ENCODE data around the gene BRWD1. TPM values are rescaled to one million over a fixed set of nuclear protein-coding genes. Genes with fewer than 3 reads are reported as not detected.

Gene BRWD1
- total RNA-seq (2014; rRNA removed; shearing (Covaris generic)): 25.8 and 29.5 TPM in 2 replicates
- polyA plus RNA-seq (2015; cell fraction: cytosol; rRNA removed): 7.8 and 10.2 TPM in 2 replicates
- 28.6 and 31.6 TPM in 2 replicates for polyA plus RNA-seq (2015; cell fraction: nucleus; rRNA removed)

DNA sequence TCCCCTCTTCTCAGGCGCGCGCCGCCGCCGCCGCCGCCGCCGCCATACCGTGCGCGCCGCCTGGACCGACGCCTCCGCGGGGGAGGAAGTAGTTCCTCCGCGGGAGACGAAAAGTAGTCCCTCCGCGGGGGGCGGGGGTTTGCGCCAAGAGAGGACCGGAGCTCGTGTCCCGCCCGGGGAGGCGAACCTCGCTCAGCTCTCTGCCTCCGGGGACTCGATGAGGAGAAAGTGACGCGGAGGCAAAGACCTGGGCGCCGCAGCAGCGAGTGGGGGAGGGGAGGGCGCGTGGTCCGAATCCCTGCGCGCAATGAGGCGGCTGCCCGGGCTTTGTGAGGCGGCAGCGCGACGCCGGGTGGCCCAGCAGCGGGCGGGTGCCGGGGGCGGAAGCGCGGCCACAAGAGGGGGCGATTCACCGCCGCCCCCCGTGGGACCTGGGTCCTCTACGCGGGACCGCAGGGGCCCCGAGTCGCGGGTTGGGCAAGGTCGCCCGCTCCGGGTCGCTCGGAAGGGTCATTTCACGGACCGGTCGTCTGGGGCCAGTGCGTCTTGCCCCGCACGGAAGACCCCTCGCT, at the start of gene BRWD1:
TSS of gene BRWD1 (minus strand) at position 62 of the 572 bp plus-strand sequence. CDS start 141 bp downstream, outside the sequence.
- in situ Hi-C loops (cut with HindIII; ENCODE audit: low pct_unique_long_range_greater_than_20kb, low sequenced_read_pairs): no loop called here

DNA sequence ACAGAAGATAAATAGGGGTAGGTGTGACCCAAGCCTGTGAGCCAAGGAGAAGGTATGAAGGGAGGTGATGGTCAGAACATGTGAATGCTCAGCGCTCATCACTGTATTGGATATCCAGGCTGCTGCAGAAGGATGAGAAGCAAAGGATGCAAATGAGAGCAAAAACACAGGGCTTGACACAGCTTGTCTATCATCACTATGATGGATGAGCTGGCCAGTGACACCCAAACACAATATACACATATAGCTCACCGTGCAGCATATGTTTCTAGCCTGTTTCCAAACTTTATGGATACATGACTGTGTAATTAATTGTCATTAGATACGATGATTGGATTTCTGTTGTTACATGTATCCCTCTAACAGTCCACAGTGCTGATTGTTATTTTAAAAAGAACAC, 49.3 kb upstream of the BRWD1 start:
- in situ Hi-C loops (cut with HindIII; ENCODE audit: low pct_unique_long_range_greater_than_20kb, low sequenced_read_pairs): no loop called here

More for the DNA sequence above, at the start of gene BRWD1:
- DNase-seq (ENCODE audit: low read depth, low spot score): peak; percentile 69

DNA sequence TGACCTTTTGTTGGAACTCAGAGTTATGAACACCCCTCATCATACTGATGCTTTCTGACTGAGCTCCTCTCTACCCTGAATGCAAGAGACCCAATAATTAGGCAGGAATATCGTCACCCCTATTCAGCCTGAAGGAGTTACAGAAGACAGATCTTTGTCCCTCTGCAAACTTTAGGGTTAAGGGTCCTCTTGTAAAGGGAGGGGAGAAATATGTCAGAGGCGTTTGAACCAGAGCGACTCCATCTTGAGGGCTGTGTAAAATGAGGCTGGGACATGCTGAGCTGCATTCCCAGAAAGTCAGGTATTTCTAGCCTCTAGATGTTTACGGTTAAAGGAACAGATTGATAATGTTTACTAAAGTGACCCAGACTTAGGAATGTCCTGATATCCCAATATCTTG, 46.0 kb upstream of the BRWD1 start:
- in situ Hi-C loops (cut with HindIII; ENCODE audit: low pct_unique_long_range_greater_than_20kb, low sequenced_read_pairs): no loop called here

More for the DNA sequence above, 49.3 kb upstream of the BRWD1 start:
- no peak for DNase-seq (ENCODE audit: low read depth, low spot score)

DNA sequence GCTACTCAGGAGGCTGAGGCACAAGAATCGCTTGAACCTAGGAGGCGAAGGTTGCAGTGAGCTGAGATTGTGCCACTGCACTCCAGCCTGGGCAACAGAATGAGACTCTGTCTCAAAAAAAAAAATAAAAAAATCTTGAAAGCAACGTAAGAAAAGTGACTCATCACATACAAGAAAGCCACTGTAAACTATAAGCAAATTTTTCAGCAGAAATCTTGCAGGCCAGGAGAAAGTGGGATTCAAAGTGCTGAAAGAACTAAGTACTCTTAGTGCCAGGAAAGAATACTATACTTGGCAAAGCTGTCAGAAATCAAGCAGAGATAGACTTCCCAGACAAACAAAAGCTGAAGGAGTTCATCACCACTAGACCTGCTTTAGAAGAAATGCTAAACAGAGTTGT, 39.9 kb upstream of the BRWD1 start:
- in situ Hi-C loops (cut with HindIII; ENCODE audit: low pct_unique_long_range_greater_than_20kb, low sequenced_read_pairs): no loop called here
- DNase-seq (ENCODE audit: low read depth, low spot score): no peak

More for the DNA sequence above, 46.0 kb upstream of the BRWD1 start:
- DNase-seq (ENCODE audit: low read depth, low spot score): no peak

DNA sequence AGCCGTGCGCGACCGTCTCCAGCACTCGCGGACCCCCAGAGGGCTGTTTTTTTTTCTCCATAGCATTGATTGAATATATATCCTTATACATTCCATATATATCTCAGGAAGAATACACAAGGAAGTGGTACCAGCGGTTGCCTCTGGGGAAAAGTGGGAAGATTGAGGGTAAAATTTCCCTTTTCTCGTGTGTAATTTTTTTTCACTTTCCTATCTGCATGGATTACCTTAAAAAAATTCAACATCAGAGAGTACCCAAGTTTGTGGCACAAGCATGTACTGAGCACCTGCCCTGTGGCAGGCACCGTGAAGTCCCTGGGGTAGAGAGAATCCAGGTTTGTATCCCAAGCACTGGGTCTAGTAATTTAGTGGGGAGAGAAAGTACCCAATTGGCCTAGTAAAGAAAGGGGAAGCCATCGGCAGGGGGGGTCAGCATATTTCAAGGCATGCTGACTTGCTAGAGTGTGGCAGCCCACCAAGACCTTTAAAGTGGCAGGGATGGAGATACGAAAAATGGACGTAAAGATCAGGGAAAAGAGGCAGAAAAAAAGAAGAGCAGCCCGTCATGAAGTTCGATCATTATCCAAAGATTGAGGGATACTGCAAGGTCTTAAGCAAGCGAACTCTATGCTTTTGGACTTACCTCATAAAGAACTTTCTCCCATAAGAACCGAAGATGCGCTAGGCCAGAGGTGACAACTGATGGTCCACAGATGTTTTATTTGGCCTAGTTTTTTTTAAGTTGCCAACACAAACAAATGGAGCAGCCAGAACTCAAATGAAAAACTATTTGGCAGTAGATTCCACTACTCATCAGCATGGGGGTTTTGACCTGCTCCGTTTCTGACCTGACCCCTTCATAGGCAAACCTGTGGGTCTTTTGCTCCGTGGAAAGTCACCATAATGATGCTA, 36.9 kb upstream of the BRWD1 start:
- in situ Hi-C loops (cut with HindIII; ENCODE audit: low pct_unique_long_range_greater_than_20kb, low sequenced_read_pairs): no loop called here
- DNase-seq (ENCODE audit: low read depth, low spot score): no peak

DNA sequence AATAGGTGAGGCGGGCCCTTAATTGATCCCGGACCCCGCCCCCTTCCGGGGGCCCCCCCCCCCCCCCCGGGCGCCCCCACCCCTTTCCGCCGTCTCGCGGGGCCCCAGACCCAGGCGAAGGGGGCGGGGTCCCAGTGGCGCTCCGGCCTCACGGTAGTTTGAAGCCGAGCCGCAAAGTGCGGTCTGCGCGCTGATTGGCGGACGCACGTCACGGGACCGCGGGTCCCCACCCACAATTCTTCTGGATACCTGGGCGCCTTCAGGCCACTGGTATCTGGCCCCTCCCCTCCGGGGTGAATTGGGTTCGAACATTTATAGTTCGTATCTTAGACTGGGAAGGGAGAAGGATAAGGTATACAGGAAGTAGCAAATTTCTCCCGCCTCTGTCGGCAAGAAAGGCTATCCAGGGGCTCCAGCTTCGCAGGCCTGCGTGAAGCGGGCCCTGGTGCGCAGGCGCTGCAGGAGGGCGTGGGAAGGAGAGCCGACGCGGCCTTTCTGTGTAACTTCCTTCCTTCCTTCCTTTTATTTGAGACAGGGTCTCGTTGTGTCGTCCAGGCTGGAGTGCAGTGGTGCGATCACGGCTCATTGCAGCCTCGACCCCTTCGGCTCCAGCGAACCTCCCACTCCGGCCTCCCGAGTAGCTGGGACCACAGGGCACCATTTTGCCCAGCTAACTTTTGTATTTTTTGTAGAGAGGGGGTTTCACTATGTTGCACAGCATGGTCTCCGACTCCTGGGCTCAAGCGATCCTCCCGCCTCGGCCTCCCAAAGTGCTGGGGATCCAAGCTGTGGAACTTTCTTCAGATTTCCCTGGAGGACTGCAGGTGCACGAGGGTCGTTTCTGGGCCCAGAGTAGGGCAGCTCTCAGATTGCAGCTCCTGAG, 36.0 kb upstream of the BRWD1 start:
- DNase-seq (ENCODE audit: low read depth, low spot score): peak; percentile 93
- in situ Hi-C loops (cut with HindIII; ENCODE audit: low pct_unique_long_range_greater_than_20kb, low sequenced_read_pairs): no loop called here

DNA sequence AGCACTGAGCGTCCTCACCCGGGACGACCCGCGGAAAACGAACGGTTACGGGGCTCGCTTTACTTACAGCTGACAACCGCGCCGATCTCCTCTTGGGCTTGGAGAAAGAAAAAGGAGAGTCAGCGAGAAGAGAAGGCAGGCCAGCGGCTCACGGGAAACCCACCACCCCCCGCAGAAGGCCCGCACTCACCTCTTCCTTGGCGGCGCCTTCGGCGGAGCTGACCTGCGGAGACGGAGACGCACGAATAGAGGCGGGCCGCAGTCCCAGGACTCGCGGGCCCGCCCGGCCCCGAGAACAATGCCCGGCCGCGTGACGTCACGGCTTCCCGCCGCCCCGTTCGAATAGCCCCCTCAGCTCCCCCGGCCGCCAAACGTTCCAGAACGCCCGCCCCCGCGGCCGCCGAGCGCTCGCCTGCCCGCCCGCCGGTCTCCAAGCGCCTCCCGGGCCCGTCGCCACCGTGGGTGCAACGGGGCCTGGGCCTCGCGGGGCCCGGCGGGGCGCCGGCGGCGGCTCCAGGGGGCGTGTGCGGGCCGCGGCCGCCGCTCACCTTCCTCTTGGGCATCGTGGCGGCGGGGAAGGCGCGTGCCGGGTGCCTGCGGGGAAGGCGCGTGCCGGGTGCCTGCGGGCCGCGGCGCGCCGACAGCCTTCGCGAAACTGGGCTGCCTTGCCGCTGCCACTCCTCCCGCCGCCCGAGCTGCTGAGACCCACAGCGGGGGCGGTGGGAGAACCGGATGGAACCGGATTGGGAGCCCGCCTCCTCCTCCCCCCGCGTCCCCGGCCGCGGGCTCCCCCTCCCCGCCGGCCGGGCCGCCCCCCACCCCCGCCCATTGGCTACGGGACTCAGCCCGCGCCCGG, 35.2 kb upstream of the BRWD1 start, which contains the start of gene HMGN1:
TSS of gene HMGN1 (minus strand) at position 734 of the 856 bp plus-strand sequence. CDS start at position 563, 171 bp downstream.
- in situ Hi-C loops (cut with HindIII; ENCODE audit: low pct_unique_long_range_greater_than_20kb, low sequenced_read_pairs): no loop called here
- peak; percentile 83 for DNase-seq (ENCODE audit: low read depth, low spot score)

DNA sequence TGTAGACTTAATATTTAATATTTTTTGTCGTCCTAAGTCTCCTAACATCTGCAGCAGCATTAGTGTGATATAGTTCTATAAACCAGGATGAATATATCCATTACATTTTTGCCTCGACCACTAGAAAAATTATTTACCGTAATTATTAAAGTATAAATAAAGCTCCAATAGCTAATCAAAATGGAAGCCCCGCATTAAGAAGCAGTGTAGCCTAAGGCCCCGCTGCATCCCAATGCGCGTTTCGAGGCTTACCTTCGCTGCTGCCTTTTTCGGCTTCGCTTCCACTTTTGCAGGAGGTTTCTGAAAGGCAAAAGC, 34.6 kb upstream of the BRWD1 start:
- DNase-seq (ENCODE audit: low read depth, low spot score): peak; percentile 20
- in situ Hi-C loops (cut with HindIII; ENCODE audit: low pct_unique_long_range_greater_than_20kb, low sequenced_read_pairs): no loop called here

DNA sequence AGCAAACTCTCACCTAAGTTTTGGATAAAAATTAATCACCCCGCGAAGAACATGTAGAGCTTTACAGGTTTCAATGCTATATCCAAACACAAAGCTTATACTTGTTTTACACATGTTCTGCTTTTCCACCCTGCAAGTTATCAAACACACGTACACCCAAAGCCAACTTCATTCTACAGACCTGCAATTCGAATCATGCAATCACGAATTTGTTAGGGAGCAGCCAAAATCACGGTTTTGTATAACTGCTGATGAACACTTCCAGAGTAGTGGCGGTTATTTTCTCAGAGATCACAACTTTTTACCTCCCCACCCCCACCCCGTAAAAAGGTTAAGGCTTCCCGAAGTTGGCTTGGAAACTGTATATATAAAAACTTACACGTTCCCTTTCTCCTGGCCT, 34.1 kb upstream of the BRWD1 start:
- in situ Hi-C loops (cut with HindIII; ENCODE audit: low pct_unique_long_range_greater_than_20kb, low sequenced_read_pairs): no loop called here
- no peak for DNase-seq (ENCODE audit: low read depth, low spot score)

DNA sequence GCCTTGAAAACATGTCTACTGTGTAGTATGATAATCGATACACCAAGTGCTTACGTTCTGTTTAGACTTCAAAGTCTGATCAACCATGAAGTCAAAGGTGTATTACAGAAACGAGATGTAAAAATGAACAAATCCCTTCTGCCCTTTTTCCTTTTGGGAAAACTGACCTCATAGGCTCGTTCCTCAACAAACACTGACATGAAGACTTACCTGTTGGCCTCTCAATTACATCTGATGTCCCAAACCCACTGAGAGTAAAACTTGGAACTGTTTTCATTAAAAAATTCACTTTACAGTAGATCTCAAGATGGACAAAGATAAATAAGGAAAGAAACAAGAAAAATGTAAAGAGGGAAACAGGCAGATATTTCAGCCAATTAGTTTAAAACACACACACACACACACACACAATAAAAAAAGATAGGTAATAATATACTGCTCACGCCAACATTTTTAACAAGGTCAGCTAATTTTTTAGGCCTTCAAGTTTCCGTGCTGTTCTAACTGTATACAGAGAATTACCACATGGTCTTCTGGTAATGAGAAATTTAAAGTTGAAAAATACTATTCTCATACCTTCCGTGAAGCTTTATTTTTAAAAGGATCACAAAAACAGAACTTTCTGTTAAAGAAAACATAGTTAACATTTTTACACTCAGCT, 33.4 kb upstream of the BRWD1 start:
- no peak for DNase-seq (ENCODE audit: low read depth, low spot score)

DNA sequence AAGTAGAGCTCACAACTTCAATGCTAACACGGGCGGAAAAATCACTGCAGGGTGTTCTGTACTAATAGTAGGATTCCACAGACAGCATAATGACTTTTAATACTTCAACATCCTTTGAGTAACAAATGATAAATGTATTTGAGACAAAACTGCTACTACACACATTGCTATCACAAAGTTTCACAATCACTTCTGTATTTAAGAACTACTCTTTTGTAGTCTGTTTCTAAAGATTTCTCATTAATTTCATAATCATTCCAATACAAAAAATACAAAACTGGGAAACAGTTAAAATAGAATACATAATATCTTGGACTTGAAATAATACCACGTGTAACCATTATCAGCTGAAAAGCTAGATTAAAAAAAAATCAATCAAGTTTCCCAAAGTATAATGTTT, 32.8 kb upstream of the BRWD1 start:
- no peak for DNase-seq (ENCODE audit: low read depth, low spot score)
- in situ Hi-C loops (cut with HindIII; ENCODE audit: low pct_unique_long_range_greater_than_20kb, low sequenced_read_pairs): no loop called here

More for the DNA sequence above, 33.4 kb upstream of the BRWD1 start:
- in situ Hi-C loops (cut with HindIII; ENCODE audit: low pct_unique_long_range_greater_than_20kb, low sequenced_read_pairs): no loop called here

DNA sequence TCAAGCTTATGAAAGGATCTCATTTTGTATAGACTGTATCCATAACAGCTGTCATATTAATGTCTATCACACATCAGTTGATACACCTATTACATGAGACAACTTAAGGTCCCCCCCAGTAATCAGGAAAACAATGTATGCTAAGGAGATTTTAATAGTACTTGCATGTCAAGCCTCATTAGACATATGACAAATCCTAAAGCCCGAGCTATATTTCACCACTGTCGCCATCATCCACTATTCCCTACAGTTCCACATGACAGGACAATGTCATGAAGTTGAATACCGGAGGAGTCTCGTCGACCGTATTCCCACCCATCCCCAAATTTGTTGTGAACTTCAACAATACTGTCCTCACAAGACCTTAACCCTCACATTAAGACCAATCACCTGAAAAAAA, 32.0 kb upstream of the BRWD1 start:
- in situ Hi-C loops (cut with HindIII; ENCODE audit: low pct_unique_long_range_greater_than_20kb, low sequenced_read_pairs): no loop called here
- no peak for DNase-seq (ENCODE audit: low read depth, low spot score)

DNA sequence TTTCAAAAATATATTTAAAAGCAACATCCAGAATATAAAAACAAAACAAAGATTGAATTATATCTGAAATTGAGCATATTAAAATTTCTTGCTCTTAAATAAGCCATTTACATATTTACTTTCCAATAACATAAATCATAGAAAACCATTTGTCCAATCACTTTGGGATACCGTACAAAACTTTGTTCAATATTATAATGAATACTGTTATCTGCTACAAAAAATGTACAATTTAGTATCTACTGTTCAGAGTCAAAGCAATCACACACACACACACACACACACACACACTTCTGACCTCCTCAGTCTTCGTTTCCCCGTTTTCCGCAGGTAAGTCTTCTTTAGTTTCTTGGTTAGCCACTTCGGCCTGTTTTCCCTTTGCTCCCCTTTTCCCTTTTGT, 31.4 kb upstream of the BRWD1 start:
- in situ Hi-C loops (cut with HindIII; ENCODE audit: low pct_unique_long_range_greater_than_20kb, low sequenced_read_pairs): no loop called here
- DNase-seq (ENCODE audit: low read depth, low spot score): no peak

DNA sequence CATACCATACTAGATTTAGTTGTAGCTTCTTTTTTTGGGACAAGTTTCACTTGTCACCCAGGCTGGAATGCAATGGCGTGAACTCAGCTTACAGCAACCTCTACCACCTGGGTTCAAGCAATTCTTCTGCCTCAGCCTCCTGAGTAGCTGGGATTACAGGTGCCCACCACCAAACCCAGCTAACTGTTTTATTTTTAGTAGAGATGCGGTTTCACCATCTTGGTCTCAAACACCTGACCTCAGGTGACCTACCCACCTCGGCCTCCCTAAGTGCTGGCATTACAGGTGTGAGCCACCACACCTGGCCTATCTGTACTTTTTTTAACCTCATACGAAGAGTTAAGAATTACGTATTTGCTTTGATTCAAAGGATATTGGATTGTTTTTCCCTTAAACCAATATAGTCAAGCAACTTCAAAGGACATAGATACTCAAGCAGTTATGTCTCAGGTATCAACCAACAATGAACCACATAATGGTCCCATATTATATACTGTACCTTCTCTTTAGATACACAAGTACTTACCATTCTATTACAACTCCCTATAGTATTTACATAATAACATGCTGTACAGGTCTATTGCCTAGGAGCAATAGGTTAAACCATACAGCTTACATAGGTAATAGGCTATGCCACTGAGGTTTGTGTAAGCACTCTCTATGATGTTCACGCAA, 28.0 kb upstream of the BRWD1 start:
- in situ Hi-C loops (cut with HindIII; ENCODE audit: low pct_unique_long_range_greater_than_20kb, low sequenced_read_pairs): no loop called here

DNA sequence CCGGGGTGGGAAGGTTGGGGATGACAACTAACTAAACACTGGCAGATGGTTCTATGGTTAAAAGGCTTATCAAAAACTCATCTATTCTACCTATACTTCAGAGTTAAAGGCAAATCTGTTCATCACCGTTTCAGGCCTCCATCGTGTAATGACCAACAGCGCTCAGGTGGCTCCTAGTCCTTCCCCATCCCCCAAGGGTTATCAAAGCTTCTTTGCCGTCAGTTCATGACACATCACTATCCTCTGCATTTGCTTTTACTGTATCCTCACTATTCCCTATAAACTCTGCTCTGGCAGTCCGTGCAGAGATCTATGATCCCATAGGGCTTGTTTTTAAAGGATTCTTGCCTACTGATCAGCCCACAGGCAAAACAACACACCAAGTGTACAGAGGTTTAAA, 27.3 kb upstream of the BRWD1 start:
- in situ Hi-C loops (cut with HindIII; ENCODE audit: low pct_unique_long_range_greater_than_20kb, low sequenced_read_pairs): no loop called here
- no peak for DNase-seq (ENCODE audit: low read depth, low spot score)

More for the DNA sequence above, 28.0 kb upstream of the BRWD1 start:
- no peak for DNase-seq (ENCODE audit: low read depth, low spot score)

DNA sequence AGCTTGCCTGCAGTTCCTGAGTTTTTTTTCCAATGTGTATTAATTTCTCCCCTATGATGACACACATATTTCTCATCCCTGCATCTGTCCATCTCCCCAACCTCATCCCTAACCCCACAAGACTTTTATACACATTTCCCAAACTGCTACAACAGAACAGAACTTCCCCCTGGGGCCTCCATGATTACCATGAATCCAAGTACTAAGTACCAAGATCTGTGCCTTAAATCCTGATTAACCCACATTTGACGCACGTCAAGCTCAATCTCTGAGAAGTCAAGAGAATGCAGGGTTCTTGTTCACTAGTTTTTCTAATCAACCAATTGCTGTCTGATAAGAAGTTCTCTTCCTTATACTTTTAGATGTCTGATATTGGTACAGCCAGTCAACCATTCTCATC, 25.8 kb upstream of the BRWD1 start:
- in situ Hi-C loops (cut with HindIII; ENCODE audit: low pct_unique_long_range_greater_than_20kb, low sequenced_read_pairs): no loop called here
- DNase-seq (ENCODE audit: low read depth, low spot score): no peak

Measured in SK-MEL-5 (cell line).